Spleen (tissue), 7 donors: ENCODE measurements around the gene RHOF.

ENCODE experiments used
- CTCF ChIP-seq, 11 experiments: fragments of 200-600 bp in 7 of 11; fragments of 450-650 bp in 4 of 11; sonication (generic) in 4 of 11; IDR thresholded peaks in 8 of 11; conservative IDR thresholded peaks in 3 of 11; 1 replicate in 7 of 11; 2 replicates in 4 of 11; pipeline versions ENCODE4 v1.4.0 to v1.8.0; 2016 to 2021; ENCODE audit warnings: antibody characterized with exemption in 11 of 11, inconsistent platforms in 4 of 11, mild to moderate bottlenecking in 1 of 11
- POLR2A ChIP-seq, 3 donors: fragments of 450-650 bp; IDR thresholded peaks; one replicate each; pipeline ENCODE4 v1.5.1; 2017; ENCODE audit warnings: antibody characterized with exemption in 3 of 3, mild to moderate bottlenecking in 1 of 3
- donor health status: DM: no; HTN: no; CAD: no; lungs with moderate emphysema.
- donor health status: DM: no; HTN: no; CAD: no.
- donor health status: DM: no; HTN: no; CAD: no.

GRCh38 chr12:121751034-121751433 lies 42.5 kb downstream of the RHOF start:
- TF ChIP-seq CTCF (IDR thresholded peaks at IDR 0.05 in 8 of 11, conservative IDR thresholded peaks at IDR 0.05 in 3 of 11) (no peak), POLR2A (IDR thresholded peaks at IDR 0.05) (no peak)
